Dedifferentiated amniotic fluid mesenchymal stem cell (primary cell): Measurements from ENCODE around the gene ATXN2.
"Not testable (repeated sequence)": the region's sequence is repeated elsewhere in the genome, so short reads cannot be mapped to it uniquely, and the experiment has no call there.

ENCODE experiments used
- DNase-seq: peaks from one replicate; pipeline ENCODE4 v3.0.0-alpha.2; 2016; ENCODE audit errors: extremely low spot score

The ATXN2 gene

GRCh38 chr12:111494676-111495075, 104.4 kb downstream of the ATXN2 start:
- DNase-seq: no peak

- DNase-seq: peak; percentile 55
Observed at GRCh38 chr12:111492979-111493378, 106.1 kb downstream of the ATXN2 start.

GRCh38 chr12:111488798-111489197, 110.3 kb downstream of the ATXN2 start:
- no peak for DNase-seq

GRCh38 chr12:111488271-111488670, 110.8 kb downstream of the ATXN2 start:
- no peak for DNase-seq

- no peak for DNase-seq
Observed at GRCh38 chr12:111482462-111482861, 116.7 kb downstream of the ATXN2 start.

GRCh38 chr12:111471236-111471635, 127.9 kb downstream of the ATXN2 start:
- DNase-seq: no peak

GRCh38 chr12:111469401-111469800, 129.7 kb downstream of the ATXN2 start:
- no peak for DNase-seq

GRCh38 chr12:111467857-111468241, 131.3 kb downstream of the ATXN2 start:
- peak; percentile 81 for DNase-seq

- DNase-seq: peak; percentile 55
Observed at GRCh38 chr12:111467092-111467856, 131.8 kb downstream of the ATXN2 start.

- peak; percentile 78 for DNase-seq
Observed at GRCh38 chr12:111462210-111462769, 136.8 kb downstream of the ATXN2 start.

- DNase-seq: not testable (repeated sequence)
Observed at GRCh38 chr12:111460111-111460510, 139.0 kb downstream of the ATXN2 start.

- no peak for DNase-seq
Observed at GRCh38 chr12:111458546-111459172, 140.5 kb downstream of the ATXN2 start.

- DNase-seq: no peak
Observed at GRCh38 chr12:111457577-111457976, 141.5 kb downstream of the ATXN2 start.

GRCh38 chr12:111457071-111457470, 142.0 kb downstream of the ATXN2 start:
- DNase-seq: no peak

- peak; percentile 25 for DNase-seq
Observed at GRCh38 chr12:111455448-111456320, 143.4 kb downstream of the ATXN2 start.

- DNase-seq: no peak
Observed at GRCh38 chr12:111454716-111455447, 144.2 kb downstream of the ATXN2 start.

- no peak for DNase-seq
Observed at GRCh38 chr12:111454311-111454710, 144.8 kb downstream of the ATXN2 start.

GRCh38 chr12:111453071-111453989, 145.8 kb downstream of the ATXN2 start:
- no peak for DNase-seq

GRCh38 chr12:111451649-111452129, 147.4 kb downstream of the ATXN2 start:
- peak; percentile 33 for DNase-seq

GRCh38 chr12:111451232-111451631, 147.9 kb downstream of the ATXN2 start:
- DNase-seq: no peak
